ENCODE measurements around the gene RETREG3. TPM values are rescaled to one million over a fixed set of nuclear protein-coding genes. Genes with fewer than 3 reads are reported as not detected.
A peak's percentile ranks its signal among the peaks of the same experiment; 100 is the strongest.

Gene RETREG3
- total RNA-seq, 3 donors from 2014 or later (not counting 1 experiment from before 2014, with no cell fraction given), result 76.0 to 114 (median 101) TPM

DNA sequence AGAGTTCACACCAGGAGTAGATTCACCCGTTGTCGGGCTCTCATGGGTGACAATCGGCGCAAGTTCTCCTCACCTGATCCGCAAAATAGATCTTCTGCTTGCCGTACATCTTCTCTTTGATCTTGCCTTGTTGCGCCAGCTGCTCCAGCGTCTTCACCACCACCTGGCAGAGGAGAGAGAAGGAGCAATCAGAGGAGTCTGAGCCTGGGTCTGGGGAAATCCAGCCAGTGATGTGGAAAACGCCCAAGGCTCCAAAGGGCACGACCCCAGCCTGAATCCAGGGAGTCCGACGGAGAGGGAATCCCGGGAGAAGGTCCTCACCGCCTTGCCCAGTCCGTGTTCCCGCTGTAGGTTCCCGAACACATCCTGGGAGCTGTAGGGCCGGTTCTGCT, 32.0 kb downstream of the RETREG3 start:
- H3K9me3 ChIP-seq (ENCODE audit: control insufficient read depth, insufficient read depth, low read length), result no peaks in the 10 kb centered on the region
- Mint-ChIP-seq H3K9me3 (no peaks in the 10 kb centered on the region), H3K4me3 (peak overlapping the region; percentile 42), H3K27ac (peak overlapping the region; percentile 95 to 96), H3K4me1 (peaks cover 36 to 39% of the 10 kb centered on the region in 2 donors), H3K36me3 (peaks cover 11% of the 10 kb centered on the region), H3K27me3 (ENCODE audit: low read depth in 2 of 2) (no peaks in the 10 kb centered on the region)
- peak overlapping the region; percentile 79 for H3K27ac ChIP-seq (ENCODE audit: low read length)
- H3K4me1 ChIP-seq (ENCODE audit: control insufficient read depth, insufficient read depth, low read length), result peaks cover 18% of the 10 kb centered on the region
- peak overlapping the region; percentile 88 for H3K4me3 ChIP-seq (ENCODE audit: low read length)
- DNase-seq, result no peak
- H3K36me3 ChIP-seq (ENCODE audit: control insufficient read depth, insufficient read depth, low read length), result peaks cover 50% of the 10 kb centered on the region
- TF ChIP-seq, protein P1, sequence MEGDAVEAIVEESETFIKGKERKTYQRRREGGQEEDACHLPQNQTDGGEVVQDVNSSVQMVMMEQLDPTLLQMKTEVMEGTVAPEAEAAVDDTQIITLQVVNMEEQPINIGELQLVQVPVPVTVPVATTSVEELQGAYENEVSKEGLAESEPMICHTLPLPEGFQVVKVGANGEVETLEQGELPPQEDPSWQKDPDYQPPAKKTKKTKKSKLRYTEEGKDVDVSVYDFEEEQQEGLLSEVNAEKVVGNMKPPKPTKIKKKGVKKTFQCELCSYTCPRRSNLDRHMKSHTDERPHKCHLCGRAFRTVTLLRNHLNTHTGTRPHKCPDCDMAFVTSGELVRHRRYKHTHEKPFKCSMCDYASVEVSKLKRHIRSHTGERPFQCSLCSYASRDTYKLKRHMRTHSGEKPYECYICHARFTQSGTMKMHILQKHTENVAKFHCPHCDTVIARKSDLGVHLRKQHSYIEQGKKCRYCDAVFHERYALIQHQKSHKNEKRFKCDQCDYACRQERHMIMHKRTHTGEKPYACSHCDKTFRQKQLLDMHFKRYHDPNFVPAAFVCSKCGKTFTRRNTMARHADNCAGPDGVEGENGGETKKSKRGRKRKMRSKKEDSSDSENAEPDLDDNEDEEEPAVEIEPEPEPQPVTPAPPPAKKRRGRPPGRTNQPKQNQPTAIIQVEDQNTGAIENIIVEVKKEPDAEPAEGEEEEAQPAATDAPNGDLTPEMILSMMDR (IDR thresholded peaks at IDR 0.05), result no peak
- 16% methylated on average over 18 of the region's 18 CpGs for WGBS (ENCODE audit: insufficient coverage)
- no peaks in the 10 kb centered on the region for H3K27me3 ChIP-seq (ENCODE audit: control insufficient read depth, insufficient read depth, low read length)
- intact Hi-C loops (cut with micrococcal nuclease), result loop anchor here (2.0 to 5.0 kb wide), 2 partner anchors 32 to 185 kb away; partner anchors contain the start of genes RAMP2, RETREG3 and TUBG1
- ATAC-seq, result no peak

- Mint-ChIP-seq H3K36me3 (peaks cover 11% of the 10 kb centered on the region), H3K4me3 (no peak overlapping the region), H3K9me3 (no peaks in the 10 kb centered on the region), H3K27ac (no peak overlapping the region), H3K4me1 (peaks cover 36% of the 10 kb centered on the region in 2 donors), H3K27me3 (ENCODE audit: low read depth in 2 of 2) (no peaks in the 10 kb centered on the region)
- DNase-seq (no peak), ATAC-seq (no peak)
- 100% methylated on average over 2 of the region's 3 CpGs for WGBS (ENCODE audit: insufficient coverage)
- Histone ChIP-seq H3K27me3 (ENCODE audit: control insufficient read depth, insufficient read depth, low read length) (no peaks in the 10 kb centered on the region), H3K36me3 (ENCODE audit: control insufficient read depth, insufficient read depth, low read length) (peaks cover 47% of the 10 kb centered on the region), H3K4me3 (ENCODE audit: low read length) (no peak overlapping the region), H3K27ac (ENCODE audit: low read length) (no peak overlapping the region), H3K4me1 (ENCODE audit: control insufficient read depth, insufficient read depth, low read length) (peaks cover 18% of the 10 kb centered on the region), H3K9me3 (ENCODE audit: control insufficient read depth, insufficient read depth, low read length) (no peaks in the 10 kb centered on the region)
- TF ChIP-seq, protein P1 (IDR thresholded peaks at IDR 0.05), result no peak
- intact Hi-C loops (cut with micrococcal nuclease), result no loop called here
Observed at GRCh38 chr17:42574463-42574862, 34.7 kb downstream of the RETREG3 start.

- H3K27me3 ChIP-seq (ENCODE audit: control insufficient read depth, insufficient read depth, low read length), result no peaks in the 10 kb centered on the region
- H3K9me3 ChIP-seq (ENCODE audit: control insufficient read depth, insufficient read depth, low read length), result no peaks in the 10 kb centered on the region
- no peak overlapping the region for H3K4me3 Mint-ChIP-seq
- ATAC-seq (no peak), DNase-seq (no peak)
- peaks cover 15% of the 10 kb centered on the region for H3K4me1 ChIP-seq (ENCODE audit: control insufficient read depth, insufficient read depth, low read length)
- H3K27ac Mint-ChIP-seq, result peak overlapping the region in 1 of 2 donors; percentile 50
- H3K4me1 Mint-ChIP-seq, result peaks cover 33 to 38% of the 10 kb centered on the region in 2 donors
- no peaks in the 10 kb centered on the region for H3K27me3 Mint-ChIP-seq (ENCODE audit: low read depth in 2 of 2)
- H3K36me3 ChIP-seq (ENCODE audit: control insufficient read depth, insufficient read depth, low read length), result peaks cover 57% of the 10 kb centered on the region
- no peak overlapping the region for H3K27ac ChIP-seq (ENCODE audit: low read length)
- no peaks in the 10 kb centered on the region for H3K9me3 Mint-ChIP-seq
- TF ChIP-seq, protein P1 (IDR thresholded peaks at IDR 0.05), result no peak
- no peak overlapping the region for H3K4me3 ChIP-seq (ENCODE audit: low read length)
- 88% methylated on average over 4 of the region's 4 CpGs for WGBS (ENCODE audit: insufficient coverage)
- intact Hi-C loops (cut with micrococcal nuclease), result no loop called here
- H3K36me3 Mint-ChIP-seq, result peaks cover 11% of the 10 kb centered on the region
Observed at GRCh38 chr17:42573095-42573494, 36.1 kb downstream of the RETREG3 start.

All from natural killer cell (primary cell).